ENCODE data around the gene TPRN.
A peak's percentile ranks its signal among the peaks of the same experiment; 100 is the strongest.

TPRN gene

DNA sequence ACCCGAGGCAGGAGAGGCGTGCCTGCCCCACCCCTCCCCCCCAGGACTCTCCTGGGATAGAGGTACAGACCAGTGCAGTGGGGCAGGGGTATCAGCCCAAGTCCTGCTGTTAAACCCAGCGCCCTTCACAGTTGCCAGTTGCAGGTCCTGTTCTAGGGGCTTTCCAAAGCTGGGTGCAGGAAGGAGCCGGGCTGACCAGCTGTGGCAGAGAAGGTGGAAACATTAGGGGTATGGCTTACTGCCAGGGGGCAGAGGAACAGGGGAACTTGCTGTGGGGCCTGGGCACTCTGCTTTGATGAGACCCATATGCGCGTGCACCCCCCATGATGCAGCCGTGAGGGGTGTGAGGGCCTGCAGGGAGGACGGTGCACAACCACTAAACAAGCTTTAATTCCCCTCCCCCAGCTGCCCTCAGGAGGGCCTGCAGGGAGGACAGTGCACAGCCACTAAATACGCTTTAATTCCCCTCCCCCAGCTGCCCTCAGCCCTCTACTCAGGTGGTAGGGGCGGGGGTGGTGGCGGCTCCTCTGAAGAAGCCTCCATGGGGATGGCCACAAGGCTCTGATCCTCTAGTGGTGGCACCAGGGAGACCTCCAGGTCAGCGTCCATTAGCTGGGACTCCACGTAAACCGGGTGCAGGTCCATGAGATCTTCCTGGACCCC is 29.9 kb downstream of the TPRN start:
- DNase-seq: no peak

DNA sequence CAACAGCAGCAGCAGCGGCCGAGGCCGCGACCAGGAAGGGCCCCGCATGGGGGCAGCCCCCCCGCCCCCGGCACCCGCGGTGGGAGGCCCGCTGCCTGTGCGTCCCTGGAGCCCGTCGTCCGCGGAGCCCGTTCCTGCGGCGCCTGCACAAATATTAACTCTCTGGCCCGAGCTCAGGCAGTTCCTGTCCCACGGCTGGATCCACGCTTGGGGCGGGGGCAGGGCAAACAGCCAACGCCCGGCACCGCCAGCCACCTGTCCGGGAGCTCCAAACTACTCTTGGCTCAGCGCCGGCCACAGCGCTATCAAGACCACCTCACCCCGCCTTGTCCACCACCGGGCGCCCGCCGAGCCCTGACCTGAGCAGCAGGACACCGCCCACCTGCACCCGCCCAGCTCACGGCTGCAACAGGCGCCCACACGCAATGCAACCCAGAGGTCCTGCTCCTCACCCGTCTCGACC is 30.6 kb downstream of the TPRN start, which contains the start of gene LRRC26:
LRRC26 (minus strand) TSS at position 156 of the 463 bp plus-strand sequence; CDS start at position 48, 108 bp downstream.
- no peak for DNase-seq

DNA sequence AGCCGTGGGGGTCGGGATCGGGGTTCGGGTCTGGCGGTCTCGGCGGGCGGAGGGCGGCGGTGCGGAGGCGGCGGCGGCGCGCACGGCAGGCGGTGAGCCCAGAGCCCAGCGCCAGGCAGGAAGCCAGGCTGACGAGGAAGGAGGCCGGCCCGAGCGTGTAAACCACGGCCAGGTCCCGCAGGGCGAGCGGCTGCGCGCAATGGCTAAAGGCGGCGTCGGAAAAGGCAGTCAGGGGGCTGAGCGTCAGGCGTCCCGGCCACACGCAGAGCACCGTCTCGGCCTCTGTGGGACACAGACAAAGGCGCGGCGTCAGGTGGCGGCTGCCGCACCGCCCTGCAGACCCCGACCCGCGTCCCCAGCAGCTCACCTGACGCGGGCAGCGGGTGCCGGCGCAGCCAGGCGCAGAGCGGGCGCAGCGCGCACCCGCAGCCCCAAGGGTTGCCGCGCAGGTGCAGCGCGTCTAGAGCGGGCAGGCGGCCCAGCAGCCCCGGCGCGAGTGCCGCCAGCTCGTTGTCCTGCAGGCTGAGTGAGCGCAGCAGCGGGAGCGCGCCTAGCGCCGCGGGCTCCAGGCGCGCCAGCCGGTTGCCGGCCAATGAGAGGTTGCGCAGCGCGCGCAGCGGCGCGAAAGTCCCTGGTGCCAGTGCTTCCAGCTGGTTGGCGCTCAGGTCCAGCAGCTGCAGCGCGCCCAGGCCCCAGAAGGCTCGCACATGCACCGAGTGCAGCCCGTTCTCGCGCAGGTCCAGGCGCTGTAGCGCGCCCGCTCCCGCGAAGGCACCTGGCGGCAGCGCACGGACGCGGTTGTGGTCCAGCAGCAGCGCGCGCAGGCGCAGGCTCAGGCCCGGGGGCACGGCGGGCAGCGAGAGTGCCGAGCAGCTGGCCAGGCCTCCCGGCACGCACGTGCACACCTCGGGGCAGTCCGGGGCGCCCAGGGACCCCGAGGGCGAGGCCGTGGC is 31.4 kb downstream of the TPRN start:
- DNase-seq: no peak

DNA sequence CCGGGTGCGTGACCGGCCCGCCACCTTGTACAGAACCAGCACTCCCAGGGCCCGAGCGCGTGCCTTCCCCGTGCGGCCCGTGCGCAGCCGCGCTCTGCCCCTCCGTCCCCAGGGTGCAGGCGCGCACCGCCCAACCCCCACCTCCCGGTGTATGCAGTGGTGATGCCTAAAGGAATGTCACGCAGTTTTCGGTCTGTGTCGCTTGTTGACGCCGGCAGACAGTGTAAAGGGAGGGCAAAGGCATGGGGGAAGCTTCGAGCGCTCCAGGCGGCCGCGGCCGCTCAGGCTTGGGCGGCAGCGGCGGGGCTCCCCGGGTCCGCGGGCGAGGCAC is 32.0 kb downstream of the TPRN start:
- no peak for DNase-seq

DNA sequence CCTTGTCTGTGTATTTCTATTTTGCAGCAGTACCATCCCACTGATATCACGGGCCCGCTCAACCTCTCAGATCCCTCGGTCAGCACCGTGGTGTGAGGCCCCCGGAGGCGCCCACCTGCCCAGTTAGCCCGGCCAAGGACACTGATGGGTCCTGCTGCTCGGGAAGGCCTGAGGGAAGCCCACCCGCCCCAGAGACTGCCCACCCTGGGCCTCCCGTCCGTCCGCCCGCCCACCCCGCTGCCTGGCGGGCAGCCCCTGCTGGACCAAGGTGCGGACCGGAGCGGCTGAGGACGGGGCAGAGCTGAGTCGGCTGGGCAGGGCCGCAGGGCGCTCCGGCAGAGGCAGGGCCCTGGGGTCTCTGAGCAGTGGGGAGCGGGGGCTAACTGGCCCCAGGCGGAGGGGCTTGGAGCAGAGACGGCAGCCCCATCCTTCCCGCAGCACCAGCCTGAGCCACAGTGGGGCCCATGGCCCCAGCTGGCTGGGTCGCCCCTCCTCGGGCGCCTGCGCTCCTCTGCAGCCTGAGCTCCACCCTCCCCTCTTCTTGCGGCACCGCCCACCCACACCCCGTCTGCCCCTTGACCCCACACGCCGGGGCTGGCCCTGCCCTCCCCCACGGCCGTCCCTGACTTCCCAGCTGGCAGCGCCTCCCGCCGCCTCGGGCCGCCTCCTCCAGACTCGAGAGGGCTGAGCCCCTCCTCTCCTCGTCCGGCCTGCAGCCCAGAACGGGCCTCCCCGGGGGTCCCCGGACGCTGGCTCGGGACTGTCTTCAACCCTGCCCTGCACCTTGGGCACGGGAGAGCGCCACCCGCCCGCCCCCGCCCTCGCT is 32.6 kb downstream of the TPRN start:
- DNase-seq: no peak

DNA sequence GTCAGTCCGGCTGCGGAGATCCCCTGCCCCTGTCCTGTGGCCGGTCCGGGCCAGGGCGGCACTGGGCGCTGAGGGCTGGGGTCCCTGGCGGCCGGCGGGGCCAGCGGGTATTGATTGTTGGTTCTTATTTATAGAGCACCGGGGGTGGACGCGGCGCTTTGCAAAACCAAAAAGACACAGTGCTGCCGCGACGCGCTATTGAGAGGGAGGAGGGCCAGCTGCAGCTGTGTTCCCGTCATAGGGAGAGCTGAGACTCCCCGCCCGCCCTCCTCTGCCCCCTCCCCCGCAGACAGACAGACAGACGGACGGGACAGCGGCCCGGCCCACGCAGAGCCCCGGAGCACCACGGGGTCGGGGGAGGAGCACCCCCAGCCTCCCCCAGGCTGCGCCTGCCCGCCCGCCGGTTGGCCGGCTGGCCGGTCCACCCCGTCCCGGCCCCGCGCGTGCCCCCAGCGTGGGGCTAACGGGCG is 33.2 kb downstream of the TPRN start:
- DNase-seq: no peak

DNA sequence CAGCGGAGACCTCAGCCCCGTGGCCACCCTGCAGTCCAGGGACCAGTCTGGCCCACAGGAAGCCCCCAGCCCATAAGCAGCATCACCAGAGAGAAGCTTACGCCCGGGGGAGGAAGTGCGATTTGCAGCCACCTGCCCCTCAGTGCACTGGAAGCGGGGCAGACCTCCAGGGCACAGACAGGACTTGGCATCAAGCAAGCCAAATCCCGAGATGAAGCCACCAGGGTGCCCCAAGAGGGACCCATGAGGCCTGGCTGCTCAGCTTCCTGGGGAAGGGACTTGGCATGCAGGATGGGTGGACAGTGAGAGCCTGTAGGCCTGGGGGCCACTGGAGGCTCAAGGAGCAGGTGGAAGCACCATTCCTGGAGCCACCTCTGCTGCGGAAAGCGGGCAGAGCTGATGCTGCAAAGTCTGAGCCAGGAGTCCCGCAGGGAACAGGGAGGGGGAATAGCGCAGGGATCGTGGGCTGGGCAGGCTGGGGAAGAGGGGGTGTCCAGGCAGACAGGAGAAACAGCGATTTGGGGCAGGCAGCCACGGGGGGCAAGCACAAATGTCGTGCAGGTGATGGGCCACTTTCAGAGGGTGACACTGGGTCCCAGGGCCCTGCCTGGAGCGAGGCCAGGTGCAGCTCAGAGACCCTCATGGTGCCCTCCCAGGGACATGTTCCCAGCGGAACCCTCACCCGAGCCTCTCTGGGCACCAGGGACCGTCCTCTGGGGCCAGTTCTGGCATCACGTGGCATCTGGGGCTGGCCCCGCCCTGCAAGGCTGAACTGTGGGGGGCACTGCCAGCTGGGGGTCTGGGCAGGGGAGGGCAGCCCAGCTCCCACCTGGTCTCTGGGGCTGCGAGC is 33.9 kb downstream of the TPRN start:
- DNase-seq: no peak

DNA sequence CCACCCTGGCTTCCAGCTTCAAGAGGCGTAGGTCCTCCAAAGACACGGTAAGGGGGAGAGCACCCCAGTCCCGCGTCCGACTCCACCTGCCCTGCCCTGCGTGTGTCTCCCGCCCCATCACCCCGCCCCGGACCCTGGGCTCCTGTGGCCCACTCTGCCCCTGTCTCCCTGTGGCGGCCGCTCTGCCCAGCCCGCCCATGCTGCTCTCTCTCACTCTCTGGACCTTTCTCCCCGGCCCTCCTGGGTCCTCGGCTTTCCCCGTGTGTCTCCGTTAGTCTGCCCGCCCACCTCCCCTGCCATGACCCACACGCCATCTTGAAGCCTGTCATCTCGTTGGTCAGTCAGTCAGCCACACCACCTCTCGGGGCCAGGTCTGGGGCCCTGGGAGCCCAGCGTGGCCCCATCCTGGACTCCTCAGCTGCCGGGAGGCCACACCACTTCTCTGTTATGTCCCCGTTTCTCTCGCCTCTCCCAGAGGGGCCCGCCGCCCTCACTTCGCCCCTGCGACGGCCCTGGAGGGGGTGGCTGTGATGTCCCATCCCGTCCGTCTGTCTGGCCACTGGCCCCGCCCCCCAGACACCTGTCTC is 35.2 kb downstream of the TPRN start:
- DNase-seq: no peak

DNA sequence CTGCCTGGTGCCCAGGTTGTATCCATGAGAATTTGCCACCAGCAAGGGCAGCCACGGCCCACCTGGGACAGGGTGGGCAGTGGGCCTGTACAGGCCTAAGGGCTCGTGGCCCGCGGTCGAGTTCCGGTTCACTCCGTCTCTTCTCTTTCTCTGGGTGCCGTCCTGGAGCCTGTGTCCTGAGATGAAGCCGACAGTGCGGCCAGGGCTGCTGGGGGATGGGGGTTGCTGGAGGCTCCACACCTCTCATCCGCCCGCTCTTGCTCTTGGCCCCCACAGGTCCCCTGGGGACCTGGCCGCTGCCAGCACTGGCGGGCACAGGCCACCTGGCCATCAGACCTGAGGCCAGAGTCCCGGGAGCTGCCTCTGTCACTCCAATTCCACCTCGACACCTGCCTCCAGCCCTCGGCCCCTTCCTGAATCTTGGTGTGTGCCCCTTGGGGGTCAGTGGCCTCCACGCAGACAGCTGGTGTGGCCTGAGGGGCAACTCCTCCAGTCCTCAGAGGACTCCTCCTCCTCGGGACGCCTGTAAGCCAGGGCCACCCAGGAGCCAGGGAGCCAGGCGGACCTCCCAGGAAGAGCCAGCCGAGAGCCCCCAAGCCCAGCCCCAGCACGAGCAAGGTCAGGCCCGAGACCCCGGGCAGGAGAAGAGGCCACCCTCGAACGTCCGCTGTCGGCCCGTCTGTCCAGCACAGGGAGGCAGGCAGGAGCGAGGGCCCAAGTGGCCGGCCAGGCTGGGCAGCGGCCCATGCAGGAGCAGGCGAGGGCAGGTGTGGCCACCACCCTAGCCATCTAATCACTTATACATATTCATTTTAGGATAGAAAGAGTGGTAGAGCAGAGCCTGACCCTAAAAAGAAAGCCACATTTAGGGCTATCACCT is 35.9 kb downstream of the TPRN start:
- DNase-seq: no peak

DNA sequence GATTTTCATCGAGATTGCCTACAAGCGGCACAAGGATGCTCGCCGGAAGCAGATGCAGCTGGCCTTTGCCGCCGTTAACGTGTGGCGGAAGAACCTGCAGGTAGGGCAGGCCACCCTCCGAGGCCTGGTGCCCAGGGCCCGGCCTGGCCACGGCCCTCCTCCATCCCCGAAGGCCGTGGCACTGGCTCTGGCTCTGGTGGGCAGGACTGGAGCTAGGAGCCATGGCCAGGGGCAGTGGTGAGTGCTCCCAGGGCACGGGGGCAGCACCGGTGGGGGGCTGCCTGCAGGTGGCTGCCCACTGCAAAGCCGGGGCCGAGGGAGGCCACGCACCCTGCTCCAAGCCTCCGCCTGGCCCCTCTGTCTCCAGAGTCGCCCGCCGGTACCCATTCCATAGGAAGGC is 36.7 kb downstream of the TPRN start:
- no peak for DNase-seq

DNA sequence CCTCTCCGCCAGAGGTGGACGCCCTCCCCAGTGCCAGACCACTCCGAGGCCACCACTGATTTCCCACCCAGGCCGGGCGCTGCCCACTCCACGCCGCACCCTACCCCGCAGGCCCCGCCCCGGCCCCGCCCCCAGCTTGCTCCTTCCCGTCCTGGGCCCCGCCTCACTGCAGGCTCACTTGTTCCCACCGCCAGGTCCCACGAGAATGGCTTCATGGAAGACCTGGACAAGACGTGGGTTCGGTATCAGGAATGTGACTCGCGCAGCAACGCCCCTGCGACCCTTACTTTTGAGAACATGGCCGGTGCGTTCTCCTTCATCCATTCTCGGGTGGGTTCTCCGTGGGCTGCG is 37.2 kb downstream of the TPRN start:
- DNase-seq: no peak

DNA sequence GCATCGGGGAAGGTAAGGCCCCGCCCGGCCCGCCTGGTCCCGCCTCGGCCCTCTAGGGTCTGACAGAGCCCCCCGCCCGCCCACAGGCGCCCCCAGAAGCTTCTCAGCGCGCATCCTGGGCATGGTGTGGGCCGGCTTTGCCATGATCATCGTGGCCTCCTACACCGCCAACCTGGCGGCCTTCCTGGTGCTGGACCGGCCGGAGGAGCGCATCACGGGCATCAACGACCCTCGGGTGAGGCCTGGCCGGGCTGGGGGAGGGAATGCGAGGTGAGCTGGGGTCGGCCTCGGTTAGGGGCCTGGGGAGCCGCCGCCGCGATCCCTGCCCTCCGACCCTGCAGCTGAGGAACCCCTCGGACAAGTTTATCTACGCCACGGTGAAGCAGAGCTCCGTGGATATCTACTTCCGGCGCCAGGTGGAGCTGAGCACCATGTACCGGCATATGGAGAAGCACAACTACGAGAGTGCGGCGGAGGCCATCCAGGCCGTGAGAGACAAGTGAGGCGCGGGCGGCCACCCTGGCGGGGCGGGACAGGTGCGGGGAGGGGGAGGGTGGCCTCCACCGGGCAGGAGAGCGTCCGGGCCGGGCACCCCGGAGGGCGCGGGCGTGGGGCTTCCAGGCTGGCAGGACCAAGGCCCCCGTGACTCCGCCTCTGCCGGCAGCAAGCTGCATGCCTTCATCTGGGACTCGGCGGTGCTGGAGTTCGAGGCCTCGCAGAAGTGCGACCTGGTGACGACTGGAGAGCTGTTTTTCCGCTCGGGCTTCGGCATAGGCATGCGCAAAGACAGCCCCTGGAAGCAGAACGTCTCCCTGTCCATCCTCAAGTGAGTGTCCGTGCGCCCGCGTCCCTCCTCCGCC is 37.8 kb downstream of the TPRN start:
- peak in 1 of 4 experiments; percentile 16 for DNase-seq

DNA sequence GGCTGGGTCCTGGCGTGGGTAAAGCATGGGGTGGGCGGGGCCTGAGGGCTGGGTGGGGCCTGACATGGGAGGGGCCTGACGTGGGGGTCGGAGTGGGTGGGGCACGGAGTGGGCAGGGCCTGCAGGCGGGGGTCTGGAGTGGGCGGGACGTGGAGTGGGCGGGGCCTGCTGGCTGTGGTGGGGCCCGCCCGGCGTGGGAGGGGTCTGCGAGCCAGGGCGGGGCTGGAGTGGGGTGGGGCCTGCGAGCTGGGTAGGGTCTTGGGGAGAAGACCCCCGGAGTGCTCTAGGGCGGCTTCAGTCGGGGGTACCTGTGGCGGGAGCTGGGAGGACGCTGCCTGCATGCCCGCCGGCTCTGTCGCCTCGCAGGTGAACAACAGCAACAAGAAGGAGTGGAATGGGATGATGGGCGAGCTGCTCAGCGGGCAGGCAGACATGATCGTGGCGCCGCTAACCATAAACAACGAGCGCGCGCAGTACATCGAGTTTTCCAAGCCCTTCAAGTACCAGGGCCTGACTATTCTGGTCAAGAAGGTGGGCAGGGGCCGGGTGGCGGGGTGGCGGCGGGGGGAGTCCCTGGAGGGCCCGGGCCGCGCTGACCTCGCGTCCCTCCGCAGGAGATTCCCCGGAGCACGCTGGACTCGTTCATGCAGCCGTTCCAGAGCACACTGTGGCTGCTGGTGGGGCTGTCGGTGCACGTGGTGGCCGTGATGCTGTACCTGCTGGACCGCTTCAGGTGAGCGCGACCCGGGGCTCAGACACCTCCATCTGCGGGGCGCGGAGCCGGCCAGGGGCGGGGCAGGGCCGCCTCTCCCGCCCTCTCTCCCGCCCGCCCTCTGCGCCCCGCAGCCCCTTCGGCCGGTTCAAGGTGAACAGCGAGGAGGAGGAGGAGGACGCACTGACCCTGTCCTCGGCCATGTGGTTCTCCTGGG is 38.7 kb downstream of the TPRN start:
- no peak for DNase-seq

DNA sequence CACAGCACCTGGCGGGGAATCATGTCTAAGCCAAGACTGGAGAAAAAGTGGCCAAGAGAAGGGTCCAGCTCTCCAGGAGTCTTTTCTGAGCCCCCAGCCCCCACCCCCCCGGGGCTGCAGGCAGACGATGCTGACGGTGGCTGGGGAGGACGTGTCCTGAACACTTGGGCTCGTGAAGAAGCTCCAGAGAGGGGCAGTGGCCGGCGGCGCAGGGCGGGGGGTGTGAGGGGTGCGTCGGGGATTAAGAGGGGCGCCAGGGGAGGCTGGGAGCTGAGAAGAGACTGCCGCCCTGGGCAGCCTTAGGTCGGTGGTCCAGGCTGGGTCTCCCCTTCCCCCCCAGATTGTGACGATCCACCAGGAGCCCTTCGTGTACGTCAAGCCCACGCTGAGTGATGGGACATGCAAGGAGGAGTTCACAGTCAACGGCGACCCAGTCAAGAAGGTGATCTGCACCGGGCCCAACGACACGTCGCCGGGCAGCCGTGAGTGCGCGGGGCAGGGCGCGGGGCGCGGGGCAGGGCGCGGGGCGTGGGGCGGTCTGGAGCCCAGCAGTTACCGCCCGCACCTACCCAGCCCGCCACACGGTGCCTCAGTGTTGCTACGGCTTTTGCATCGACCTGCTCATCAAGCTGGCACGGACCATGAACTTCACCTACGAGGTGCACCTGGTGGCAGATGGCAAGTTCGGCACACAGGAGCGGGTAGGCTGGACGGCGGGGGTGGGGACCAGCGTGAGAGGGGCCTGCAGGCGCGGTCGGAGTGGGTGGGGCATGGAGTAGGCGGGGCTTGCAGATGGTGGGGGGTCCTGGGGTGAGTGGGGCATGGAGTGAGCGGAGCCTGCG is 39.6 kb downstream of the TPRN start:
- no peak for DNase-seq

DNA sequence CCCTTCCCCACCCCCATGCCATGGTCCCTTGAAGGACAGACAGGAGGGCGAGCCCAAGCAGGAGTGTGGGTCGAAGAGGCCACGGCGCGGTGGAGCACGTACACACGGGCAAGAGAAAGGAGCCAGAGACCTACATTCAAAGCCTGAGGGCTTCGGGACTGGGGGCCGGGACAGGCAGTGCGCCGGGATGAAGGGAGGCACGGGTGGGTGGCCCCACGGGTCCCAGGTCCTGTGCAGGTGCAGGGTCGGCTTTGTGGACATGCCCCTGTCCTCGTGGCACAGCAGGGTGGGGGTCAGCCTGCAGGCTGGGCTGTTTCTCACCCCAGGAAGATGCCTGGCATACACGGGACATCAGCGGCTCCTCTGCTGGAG is 40.5 kb downstream of the TPRN start:
- no peak for DNase-seq

DNA sequence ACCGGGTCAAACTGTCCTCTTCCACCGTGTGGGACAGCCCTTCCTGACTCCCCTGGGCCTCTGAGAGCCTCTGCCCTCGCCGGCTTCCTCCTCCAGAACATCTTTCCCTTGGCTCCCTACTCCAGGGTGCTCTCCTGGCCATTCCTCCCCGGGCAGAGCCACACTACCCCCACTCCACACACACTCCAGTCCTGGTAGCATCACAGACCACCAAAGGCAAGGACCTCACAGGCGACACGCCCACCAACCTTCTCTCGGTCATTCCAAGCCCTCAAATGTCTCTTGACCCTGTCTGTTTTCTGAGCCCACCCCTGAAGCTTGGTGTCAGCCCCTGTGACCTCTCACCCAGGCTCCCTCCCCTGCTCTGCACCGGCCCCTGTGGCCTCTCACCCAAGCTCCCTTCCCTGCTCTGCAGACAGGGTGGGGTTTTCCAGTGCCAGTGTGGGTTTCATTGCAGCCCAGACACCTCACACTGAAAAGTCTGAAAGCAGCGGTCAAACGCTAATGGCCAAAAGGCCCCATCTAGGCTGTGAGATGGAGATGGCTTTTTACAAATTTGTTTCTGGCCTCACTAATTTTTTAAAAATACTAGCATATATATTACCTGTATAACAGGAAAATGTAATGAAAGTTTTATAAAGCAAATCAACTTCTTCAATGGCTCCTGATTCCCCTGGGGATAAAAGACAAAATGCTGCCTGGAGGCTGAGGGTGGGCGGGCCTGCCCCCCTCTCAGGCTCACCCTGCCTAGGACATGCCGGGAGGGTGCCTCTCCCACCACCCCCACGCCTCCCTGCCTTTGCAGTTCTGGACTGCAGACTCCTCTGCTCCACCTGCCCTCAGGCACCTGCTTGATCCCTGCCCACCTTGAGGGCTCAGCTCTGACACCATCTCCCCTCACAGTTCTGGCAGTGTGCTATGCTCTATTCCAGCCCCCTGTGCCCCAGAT is 41.2 kb downstream of the TPRN start:
- no peak for DNase-seq

DNA sequence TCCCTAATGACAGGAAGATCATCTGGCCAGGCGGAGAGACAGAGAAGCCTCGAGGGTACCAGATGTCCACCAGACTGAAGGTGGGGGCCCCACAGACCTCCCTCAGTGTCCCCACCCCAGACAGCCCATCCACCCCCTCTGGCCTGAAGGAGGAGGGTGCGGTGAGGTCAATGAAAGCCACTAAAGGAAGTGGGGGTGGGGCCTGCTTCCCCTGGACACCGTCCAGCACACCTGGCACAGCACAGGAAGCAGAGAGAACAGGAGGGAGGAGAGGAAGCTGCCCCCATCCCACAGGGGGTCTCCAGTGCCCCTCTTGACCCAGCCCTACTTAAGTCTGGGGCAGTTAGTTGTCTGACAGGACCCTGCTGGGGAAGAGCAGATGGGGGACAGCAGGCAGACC is 41.9 kb downstream of the TPRN start:
- DNase-seq: no peak
